CD4-positive, alpha-beta T cell treated with Interleukin-6 at 100 ng/mL for 8 hours (primary cell): ENCODE data around the gene GOLT1B.

Experiments used
- DNase-seq: peaks from one replicate; pipeline ENCODE4 v3.0.0-alpha.2; 2020; ENCODE audit warnings: mixed read lengths, low spot score

The GOLT1B gene

DNA sequence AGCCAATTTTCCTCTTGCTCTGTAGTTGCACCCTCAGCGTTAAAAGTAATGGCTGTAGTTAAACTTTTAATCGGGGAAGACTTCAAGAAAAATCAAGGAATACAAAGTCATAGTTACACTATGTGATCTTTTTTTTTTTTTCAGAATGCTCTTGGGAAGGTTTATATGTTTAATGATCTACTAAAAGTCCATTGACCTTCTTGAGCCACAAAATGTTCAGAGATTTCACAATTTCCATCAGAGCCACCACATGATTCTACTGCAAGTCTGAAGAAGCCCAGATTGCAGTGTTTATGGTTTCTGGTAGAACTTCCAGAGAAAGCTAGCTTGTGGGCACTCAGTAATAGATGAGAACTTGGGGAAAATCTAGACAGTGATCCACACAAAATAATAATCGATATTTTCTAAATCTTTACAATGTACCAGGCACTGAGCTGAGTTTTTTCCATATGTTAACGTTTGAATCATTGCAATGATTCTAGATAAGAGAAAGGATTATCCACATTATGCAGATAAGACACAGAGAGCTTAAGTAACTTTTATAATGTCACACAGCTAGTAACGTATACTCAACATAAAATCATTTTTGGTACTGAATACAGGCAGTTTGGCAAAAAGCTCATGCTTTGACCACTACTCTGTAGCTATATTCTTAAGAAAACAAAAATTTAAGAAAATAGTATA lies 64.8 kb downstream of the GOLT1B start:
- no peak for DNase-seq

DNA sequence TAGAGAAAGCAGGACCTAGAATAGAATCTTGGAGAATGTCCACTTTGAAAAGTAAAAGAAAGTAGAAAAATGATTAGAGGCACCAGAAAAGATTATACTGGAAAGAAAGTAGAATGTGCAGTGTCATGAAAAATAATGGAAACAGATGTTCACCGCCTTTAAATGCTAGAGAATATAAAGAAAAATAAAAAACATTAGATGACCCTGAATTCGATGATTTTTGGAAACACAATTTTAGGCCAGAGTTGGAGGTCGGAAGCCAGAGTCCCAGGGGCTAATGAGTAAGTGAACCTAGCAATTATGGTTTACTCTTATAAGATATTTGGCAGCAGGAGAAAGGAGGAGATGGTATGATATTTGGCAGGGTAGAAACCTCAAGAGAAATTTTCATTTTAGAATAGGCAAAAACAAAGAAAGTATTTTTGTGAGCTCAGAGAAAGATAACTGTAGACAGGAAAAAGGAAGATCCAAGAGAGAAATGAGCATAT lies 65.4 kb downstream of the GOLT1B start:
- no peak for DNase-seq
